NB4 (cell line): ENCODE measurements around the gene RPTOR.

ENCODE experiments used
- MYC ChIP-seq: IDR thresholded peaks from 2 replicates; pipeline ENCODE4 v1.6.1; 2011; ENCODE audit warnings: low read depth, low read length
- POLR2A ChIP-seq: IDR thresholded peaks from 2 replicates; pipeline ENCODE4 v1.6.1; 2011; ENCODE audit warnings: mild to moderate bottlenecking; ENCODE audit not compliant: insufficient read length; ENCODE audit errors: extremely low read depth
- TF ChIP-seq, protein P1 (sequence below): IDR thresholded peaks from one replicate; pipeline ENCODE4 v1.5.1; 2012; ENCODE audit warnings: low read depth, low read length
- TF ChIP-seq, protein P2 (sequence below): IDR thresholded peaks from 2 replicates; pipeline ENCODE4 v1.6.1; 2011; ENCODE audit warnings: low read depth, low read length

DNA sequence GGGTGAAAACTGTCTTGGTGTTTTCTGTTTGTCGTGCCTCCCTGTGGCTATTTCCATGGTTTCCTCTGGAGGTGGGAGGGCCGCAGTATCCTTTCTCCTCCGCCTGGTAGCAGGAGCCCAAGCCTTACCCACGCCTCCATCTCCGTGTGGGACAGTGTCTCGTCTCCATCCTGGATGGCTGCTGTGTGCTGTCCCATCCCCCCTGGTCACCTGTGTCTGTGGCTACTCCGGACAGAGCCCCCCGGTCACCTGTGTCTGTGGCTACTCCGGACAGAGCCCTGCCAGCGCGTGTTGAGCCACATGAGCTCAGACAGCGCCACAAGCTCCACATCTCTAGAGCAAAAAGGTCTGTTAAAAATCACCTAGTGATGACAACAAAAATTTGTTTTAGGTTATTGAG is 248.8 kb downstream of the RPTOR start:
- TF ChIP-seq, protein P1, sequence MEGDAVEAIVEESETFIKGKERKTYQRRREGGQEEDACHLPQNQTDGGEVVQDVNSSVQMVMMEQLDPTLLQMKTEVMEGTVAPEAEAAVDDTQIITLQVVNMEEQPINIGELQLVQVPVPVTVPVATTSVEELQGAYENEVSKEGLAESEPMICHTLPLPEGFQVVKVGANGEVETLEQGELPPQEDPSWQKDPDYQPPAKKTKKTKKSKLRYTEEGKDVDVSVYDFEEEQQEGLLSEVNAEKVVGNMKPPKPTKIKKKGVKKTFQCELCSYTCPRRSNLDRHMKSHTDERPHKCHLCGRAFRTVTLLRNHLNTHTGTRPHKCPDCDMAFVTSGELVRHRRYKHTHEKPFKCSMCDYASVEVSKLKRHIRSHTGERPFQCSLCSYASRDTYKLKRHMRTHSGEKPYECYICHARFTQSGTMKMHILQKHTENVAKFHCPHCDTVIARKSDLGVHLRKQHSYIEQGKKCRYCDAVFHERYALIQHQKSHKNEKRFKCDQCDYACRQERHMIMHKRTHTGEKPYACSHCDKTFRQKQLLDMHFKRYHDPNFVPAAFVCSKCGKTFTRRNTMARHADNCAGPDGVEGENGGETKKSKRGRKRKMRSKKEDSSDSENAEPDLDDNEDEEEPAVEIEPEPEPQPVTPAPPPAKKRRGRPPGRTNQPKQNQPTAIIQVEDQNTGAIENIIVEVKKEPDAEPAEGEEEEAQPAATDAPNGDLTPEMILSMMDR, result no peak
- TF ChIP-seq POLR2A (no peak), MYC (no peak)
- TF ChIP-seq, protein P2, sequence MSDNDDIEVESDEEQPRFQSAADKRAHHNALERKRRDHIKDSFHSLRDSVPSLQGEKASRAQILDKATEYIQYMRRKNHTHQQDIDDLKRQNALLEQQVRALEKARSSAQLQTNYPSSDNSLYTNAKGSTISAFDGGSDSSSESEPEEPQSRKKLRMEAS, result no peak
